OCI-LY7 (cell line): ENCODE data around the gene RABEP1. TPM values are rescaled to one million over a fixed set of nuclear protein-coding genes. Genes with fewer than 3 reads are reported as not detected.

Source experiments
- BruUV-seq: library from RNA; stranded (reverse); fragments of 400-500 nt; replicated peaks from 2 replicates; lab custom pipeline; 2021; lab: Mats Ljungman, UMichigan
- CTCF ChIA-PET: fragments of 300-600 bp; sonication (Branson Sonifier 250); formaldehyde crosslinking; loops from one replicate; lab custom pipeline; 2022; ENCODE audit warnings: antibody characterized with exemption; ENCODE audit not compliant: unreplicated experiment; lab: Charles Lee
- POLR2A ChIA-PET: fragments of 300-600 bp; sonication (Branson Sonifier 250); formaldehyde crosslinking; loops from one replicate; lab custom pipeline; 2022; ENCODE audit warnings: antibody characterized with exemption; lab: Charles Lee
- DNase-seq: peaks from one replicate; pipeline ENCODE4 v3.0.0-alpha.2; 2015; ENCODE audit warnings: low spot score
- H2AFZ ChIP-seq: fragments of 200-600 bp; sonication (generic), shearing (Covaris generic); 2 replicates; pipeline ENCODE4 v1.6.1; 2014; ENCODE audit warnings: mild to moderate bottlenecking, antibody characterized with exemption, low read length, moderate library complexity
- H3K27ac ChIP-seq: fragments of 200-600 bp; sonication (generic); 2 replicates; pipeline ENCODE4 v1.5.1; 2014; ENCODE audit warnings: mixed run types, low read depth, mild to moderate bottlenecking, moderate library complexity, low read length, inconsistent platforms; ENCODE audit not compliant: poor library complexity, severe bottlenecking
- H3K36me3 ChIP-seq: fragments of 200-600 bp; sonication (generic); 2 replicates; pipeline ENCODE4 v1.6.1; 2014; ENCODE audit warnings: mild to moderate bottlenecking, antibody characterized with exemption, low read length, moderate library complexity, mixed read lengths; ENCODE audit not compliant: insufficient read depth
- H3K4me1 ChIP-seq: fragments of 200-600 bp; sonication (generic); 2 replicates; pipeline ENCODE4 v1.5.1; 2014; ENCODE audit warnings: mild to moderate bottlenecking, low read length; ENCODE audit not compliant: insufficient read depth, poor library complexity, severe bottlenecking
- H3K4me2 ChIP-seq: fragments of 200-600 bp; sonication (generic); 2 replicates; pipeline ENCODE4 v1.6.1; 2014; ENCODE audit warnings: mild to moderate bottlenecking, low read length
- H3K4me3 ChIP-seq: fragments of 200-600 bp; sonication (generic); 2 replicates; pipeline ENCODE4 v1.5.1; 2014; ENCODE audit warnings: mild to moderate bottlenecking, low read depth, low read length; ENCODE audit not compliant: poor library complexity, severe bottlenecking
- H3K79me2 ChIP-seq: fragments of 200-600 bp; sonication (generic); 2 replicates; pipeline ENCODE4 v1.6.1; 2016; ENCODE audit warnings: low read depth, mild to moderate bottlenecking, low read length, moderate library complexity, mixed read lengths; ENCODE audit not compliant: insufficient read depth
- H3K9me2 ChIP-seq: fragments of 200-600 bp; sonication (generic); 2 replicates; pipeline ENCODE4 v1.6.1; 2016; ENCODE audit warnings: mild to moderate bottlenecking, low read length, mixed read lengths; ENCODE audit not compliant: insufficient read depth
- H3K9me3 ChIP-seq: fragments of 200-600 bp; sonication (generic); 2 replicates; pipeline ENCODE4 v1.6.1; 2014; ENCODE audit warnings: mild to moderate bottlenecking, mixed run types, low read length, mixed read lengths
- H4K20me1 ChIP-seq: fragments of 200-600 bp; sonication (generic); 2 replicates; pipeline ENCODE4 v1.6.1; 2014; ENCODE audit warnings: mild to moderate bottlenecking, antibody characterized with exemption, low read length, moderate library complexity, mixed read lengths; ENCODE audit not compliant: insufficient read depth
- EZH2phosphoT487 ChIP-seq: fragments of 200-600 bp; sonication (generic); IDR thresholded peaks from 2 replicates; pipeline ENCODE4 v1.6.1; 2018; ENCODE audit warnings: low read depth, borderline replicate concordance, mild to moderate bottlenecking, mixed run types, antibody characterized with exemption, low read length, moderate library complexity, mixed read lengths
- intact Hi-C: fragments of 100-400 bp; cut with micrococcal nuclease; formaldehyde crosslinking; loops from one replicate; pipeline ENCODE4 v1.10.0; 2022; ENCODE audit not compliant: unreplicated experiment
- total RNA-seq, 2 experiments: library from RNA; depleted of rRNA in 1 of 2; stranded (reverse); fragments of >200 nt in 1 of 2; shearing (Covaris generic) in 1 of 2; gene quantifications; 2 replicates each; pipeline ENCODE4 v1.2.3, GENCODE V29; 2014 to 2022
- TF ChIP-seq, protein P1 (sequence below): fragments of 200-600 bp; sonication (generic); conservative IDR thresholded peaks from 2 replicates; pipeline ENCODE4 v1.5.1; 2014; ENCODE audit warnings: mild to moderate bottlenecking, antibody characterized with exemption, low read length, moderate library complexity, mixed read lengths

RABEP1 gene
- total RNA-seq, 2 experiments from 2014 or later, result 58.6 to 60.8 TPM

DNA sequence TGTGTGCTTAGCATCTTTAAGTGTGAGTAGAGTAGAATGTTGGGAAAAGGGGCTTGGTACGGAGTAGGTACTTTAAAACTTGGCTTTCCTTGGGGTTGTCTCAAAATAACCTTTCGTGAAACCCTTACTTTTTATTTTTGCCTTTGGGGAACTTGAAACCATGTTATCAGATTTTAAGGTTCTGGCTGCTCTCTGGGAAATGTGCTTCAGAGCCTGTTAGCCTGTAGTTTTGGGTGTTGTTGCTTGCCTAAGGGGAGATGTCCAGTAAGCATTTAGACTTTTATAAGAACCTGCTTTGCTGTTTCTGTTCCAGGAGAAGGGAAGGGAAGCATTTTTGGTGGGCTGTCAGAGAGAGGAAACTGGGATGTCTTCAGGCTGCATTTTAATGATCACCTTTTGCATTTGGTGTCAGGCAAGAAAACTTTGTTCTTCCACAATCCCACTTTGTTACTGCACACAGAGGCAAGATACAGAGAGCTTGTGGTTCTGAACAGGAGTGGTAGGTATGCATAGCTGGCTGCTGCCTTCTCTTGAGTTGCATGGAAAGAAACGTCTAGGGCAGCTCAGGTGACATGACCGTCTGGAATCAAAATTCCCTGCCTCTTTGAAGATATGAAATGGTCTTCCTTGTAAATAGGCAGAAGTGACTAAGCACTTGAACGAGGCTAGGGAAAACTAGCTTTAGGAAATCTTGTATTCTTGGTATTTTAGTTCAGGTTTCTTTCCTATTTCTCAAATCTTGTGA lies 1.7 kb downstream of the RABEP1 start:
- POLR2A ChIA-PET, result interaction anchor here (0.6 to 1.8 kb wide), 6 partner anchors 13 to 266 kb away, joined by 3 to 6 read pairs (median 4); partner anchors contain the start of gene NUP88
- H3K27ac ChIP-seq, result peak overlapping the region; percentile 38
- no peak overlapping the region for H2AFZ ChIP-seq
- H4K20me1 ChIP-seq, result peaks cover 16% of the 10 kb centered on the region; the same call in 1 of the 2 replicates
- H3K9me2 ChIP-seq, result no peaks in the 10 kb centered on the region
- DNase-seq, result peak; percentile 12
- TF ChIP-seq, protein P1, sequence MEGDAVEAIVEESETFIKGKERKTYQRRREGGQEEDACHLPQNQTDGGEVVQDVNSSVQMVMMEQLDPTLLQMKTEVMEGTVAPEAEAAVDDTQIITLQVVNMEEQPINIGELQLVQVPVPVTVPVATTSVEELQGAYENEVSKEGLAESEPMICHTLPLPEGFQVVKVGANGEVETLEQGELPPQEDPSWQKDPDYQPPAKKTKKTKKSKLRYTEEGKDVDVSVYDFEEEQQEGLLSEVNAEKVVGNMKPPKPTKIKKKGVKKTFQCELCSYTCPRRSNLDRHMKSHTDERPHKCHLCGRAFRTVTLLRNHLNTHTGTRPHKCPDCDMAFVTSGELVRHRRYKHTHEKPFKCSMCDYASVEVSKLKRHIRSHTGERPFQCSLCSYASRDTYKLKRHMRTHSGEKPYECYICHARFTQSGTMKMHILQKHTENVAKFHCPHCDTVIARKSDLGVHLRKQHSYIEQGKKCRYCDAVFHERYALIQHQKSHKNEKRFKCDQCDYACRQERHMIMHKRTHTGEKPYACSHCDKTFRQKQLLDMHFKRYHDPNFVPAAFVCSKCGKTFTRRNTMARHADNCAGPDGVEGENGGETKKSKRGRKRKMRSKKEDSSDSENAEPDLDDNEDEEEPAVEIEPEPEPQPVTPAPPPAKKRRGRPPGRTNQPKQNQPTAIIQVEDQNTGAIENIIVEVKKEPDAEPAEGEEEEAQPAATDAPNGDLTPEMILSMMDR, result no peak
- TF ChIP-seq EZH2phosphoT487, result no peak
- CTCF ChIA-PET, result no interaction called here
- H3K4me3 ChIP-seq, result peak overlapping the region; percentile 74
- H3K9me3 ChIP-seq, result no peaks in the 10 kb centered on the region
- intact Hi-C loops, result loop anchor here (2.0 kb wide), 1 partner anchor 135 kb away; the partner anchor contains the start of gene NUP88
- peaks cover 40% of the 10 kb centered on the region for H3K4me1 ChIP-seq
- TSS peak; percentile 56 for BruUV-seq
- peaks cover 21% of the 10 kb centered on the region for H3K36me3 ChIP-seq
- peaks cover 57% of the 10 kb centered on the region for H3K79me2 ChIP-seq
- H3K4me2 ChIP-seq, result peak overlapping the region; percentile 81

DNA sequence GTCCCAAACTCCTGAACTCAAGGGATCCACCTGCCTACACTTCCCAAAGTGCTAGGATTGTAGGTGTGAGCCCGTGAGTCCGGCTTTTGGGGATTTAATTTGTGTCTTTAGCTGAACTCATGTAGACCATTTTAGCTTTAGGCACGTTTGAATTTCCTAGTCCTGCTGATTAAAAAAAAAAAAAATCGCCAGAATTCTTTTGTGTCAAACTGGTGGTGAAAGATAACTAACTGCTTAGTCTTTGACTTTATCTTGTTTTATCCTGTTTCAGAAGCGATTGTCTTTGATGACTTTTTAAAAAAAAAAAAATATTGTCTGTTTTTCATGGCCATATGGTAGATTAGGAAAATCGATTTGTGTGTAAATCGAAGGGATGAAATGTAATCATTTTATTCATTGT lies 2.6 kb downstream of the RABEP1 start:
- Histone ChIP-seq H4K20me1 (peaks cover 16% of the 10 kb centered on the region; the same call in 1 of the 2 replicates), H3K9me3 (no peaks in the 10 kb centered on the region), H3K4me1 (peaks cover 45% of the 10 kb centered on the region), H2AFZ (no peak overlapping the region), H3K36me3 (peaks cover 23% of the 10 kb centered on the region), H3K9me2 (no peaks in the 10 kb centered on the region), H3K4me2 (peak overlapping the region; percentile 81), H3K27ac (no peak overlapping the region), H3K4me3 (peak overlapping the region; percentile 74), H3K79me2 (peaks cover 67% of the 10 kb centered on the region)
- BruUV-seq, result no TSS peak
- TF ChIP-seq, protein P1, result no peak
- no peak for TF ChIP-seq EZH2phosphoT487
- ChIA-PET CTCF (no interaction called here), POLR2A (interaction anchor here (0.7 to 1.8 kb wide), 5 partner anchors 12 to 71 kb away, joined by 3 to 5 read pairs (median 3); no protein-coding TSS in a partner anchor)
- intact Hi-C loops, result no loop called here
- DNase-seq, result no peak

DNA sequence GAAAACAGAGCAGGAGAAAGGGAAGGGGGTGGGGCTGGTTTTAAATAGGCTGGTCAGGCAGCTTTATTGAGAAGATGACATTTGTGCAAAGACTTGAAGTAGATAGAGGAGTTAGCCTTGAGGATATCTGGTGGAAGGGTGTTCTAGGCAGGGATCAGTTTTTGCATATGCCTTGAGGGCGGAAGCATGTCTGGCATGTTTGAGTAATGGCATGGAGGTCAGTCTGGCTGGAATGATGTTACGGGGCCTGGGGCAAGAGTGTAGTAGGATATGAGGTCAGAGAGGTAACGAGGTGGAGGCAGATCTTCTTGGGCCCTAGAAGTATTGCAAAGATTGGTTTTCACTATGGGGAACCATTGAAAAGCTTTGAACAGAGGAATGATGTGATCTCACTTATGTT lies 4.8 kb downstream of the RABEP1 start:
- ChIA-PET CTCF (no interaction called here), POLR2A (no interaction called here)
- H3K27ac ChIP-seq, result no peak overlapping the region
- peaks cover 40% of the 10 kb centered on the region for H3K4me1 ChIP-seq
- intact Hi-C loops, result no loop called here
- H3K79me2 ChIP-seq, result peaks cover 88% of the 10 kb centered on the region
- no peak for DNase-seq
- H3K9me3 ChIP-seq, result peaks cover 4% of the 10 kb centered on the region; the same call in 1 of the 2 replicates
- peaks cover 16% of the 10 kb centered on the region; the same call in 1 of the 2 replicates for H4K20me1 ChIP-seq
- H2AFZ ChIP-seq, result no peak overlapping the region
- no TSS peak for BruUV-seq
- H3K36me3 ChIP-seq, result peaks cover 43% of the 10 kb centered on the region
- no peak overlapping the region for H3K4me3 ChIP-seq
- no peaks in the 10 kb centered on the region for H3K9me2 ChIP-seq
- no peak overlapping the region for H3K4me2 ChIP-seq
- TF ChIP-seq EZH2phosphoT487, result no peak
